Stimulated activated CD4-positive, alpha-beta T cell treated with anti-CD3 and anti-CD28 coated beads, Interleukin-4, amount 100 ng/mL, for 1 hour (primary cell): ENCODE results near the gene RTF2.

Experiments used
- DNase-seq: peaks from one replicate; pipeline ENCODE4 v3.0.0-alpha.2; 2020

RTF2 gene

DNA sequence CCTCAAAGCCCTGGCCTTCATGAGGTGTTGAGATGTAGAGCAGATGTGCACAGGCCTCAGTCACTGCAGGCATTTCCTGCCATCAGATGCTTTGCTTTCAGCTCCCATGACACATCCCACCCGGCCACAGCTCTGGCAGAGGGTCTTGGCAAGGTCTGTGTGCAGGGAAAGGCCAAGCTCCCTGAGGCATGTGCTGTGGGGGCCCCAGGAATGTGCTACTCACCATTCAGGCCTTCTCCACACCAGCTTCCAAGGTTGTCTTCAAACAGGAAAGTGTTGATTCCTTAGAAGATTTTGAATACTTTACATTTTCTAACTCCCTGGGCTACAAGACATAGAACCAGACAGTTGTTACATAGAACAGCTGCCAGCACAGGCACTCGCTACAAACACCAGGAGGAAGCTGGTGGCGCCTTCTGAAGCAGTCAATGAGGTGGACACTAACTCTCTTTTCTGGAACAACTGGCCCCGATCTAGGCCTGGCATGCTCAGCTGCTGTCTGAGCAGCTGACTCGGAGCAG is 28.6 kb upstream of the RTF2 start:
- DNase-seq, result no peak

DNA sequence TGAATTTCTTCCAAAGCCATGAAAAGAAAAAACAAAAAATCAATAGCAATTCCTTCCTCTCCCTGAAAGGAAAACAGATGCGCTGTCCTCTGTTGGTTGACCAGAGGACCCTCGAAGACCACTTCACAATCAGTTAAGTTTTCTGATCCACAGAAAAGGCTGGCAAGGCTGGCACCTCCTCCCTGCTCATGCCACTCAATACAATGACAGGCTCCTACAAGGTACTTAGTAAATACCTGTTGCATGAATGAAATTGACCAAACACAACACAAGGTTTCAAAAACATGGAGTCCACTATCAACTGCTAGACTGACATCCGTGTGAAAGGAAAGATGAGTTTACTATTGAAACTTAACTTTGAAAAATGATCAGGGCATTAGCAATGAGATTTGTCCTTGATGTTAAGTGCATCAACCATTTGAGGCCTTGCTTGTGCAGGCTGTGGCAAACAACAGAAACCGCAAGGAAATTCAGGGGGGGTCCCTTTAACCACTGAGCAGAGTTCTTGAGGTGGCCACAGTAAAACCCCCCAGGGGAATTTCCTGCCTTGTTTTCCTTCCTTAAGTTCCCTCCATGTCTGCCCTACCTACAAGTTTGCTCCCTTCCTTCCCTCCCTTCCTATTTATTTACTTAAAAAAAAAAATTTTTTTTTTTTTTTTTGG is 27.9 kb upstream of the RTF2 start:
- DNase-seq, result peak; percentile 36

DNA sequence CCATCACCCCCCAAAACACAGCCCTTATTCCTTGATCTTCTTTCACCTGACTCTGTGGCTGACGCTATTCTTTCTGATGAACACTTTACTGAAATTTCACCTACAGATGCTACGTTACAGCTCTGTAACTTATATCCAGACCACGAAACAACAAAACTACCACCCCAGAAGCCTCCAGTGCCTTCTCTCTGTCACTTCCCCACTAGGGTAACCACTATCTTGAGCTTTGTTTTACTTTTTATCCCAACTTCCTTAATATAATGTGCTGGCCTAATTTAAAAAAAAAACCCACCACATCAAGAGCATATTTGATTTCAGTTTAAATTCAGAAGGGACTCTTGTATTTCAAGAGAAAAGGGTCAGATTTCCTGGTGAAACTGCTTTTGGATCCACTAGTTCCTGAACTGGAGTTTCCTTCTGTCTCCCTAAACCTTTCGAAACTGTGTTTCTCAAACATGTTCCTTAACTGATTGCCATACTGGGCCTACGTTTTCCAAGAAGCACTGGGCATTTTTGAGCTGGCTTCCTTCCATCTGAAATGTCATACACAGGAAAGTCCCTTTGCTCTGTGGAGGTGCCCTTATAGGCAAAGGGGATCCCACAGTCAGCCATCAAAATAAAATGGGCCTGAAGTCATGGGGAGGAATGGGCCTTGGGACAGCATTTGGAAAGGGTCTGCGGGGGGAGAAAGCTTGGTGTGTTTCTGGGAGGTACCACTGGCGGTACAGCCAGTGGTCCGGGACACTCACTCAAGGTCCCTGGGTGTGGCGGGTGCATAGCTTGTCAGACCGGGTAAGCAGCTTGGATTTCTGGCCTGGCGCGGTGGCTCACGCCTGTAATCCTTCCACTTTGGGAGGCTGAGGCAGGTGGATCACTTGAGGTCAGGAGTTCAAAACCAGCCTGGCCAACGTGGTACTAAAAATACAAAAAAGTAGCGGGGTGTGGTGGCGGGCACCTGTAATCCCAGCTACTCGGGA is 25.8 kb upstream of the RTF2 start:
- no peak for DNase-seq

DNA sequence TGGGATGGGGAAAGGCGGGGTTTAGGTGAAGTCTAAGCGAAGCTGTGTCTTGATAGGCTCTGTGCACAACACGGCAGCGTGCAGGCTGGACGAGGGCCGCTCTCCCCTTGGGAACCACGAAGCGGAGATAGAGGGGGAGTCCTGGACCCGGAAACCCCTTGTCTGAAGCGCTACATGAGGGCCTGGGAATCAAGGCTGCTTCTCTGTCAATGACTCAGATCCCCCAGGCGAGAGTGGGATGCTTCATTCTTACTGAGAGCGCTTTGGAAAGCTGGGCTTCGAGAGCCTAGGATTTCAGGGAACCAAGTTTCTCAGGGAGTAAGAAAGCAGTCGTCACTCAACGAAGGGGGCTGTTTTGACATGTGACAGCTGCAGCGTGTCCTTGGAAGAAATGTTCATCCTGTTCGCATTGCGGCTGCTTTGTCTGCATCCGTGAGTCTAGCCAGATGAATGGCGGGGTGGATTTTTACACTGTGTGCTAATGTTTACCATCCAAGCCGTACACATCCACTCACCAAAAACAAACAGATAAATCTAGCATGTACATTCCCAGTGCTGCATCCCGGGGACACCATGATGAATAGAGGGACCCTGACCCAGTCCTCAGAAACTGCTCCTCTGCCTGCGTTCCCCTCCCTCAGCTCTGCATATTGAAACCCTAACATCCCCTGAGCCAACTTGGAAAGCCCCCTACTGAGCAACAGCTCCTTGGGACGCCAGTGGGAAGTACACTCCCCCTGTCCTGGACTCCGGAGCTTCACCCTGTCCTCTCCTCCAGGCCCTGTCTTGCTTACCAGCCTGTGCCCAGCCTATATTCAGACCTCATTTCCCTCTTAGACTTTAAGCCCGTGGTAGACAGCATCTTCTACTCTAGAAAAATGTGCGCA is 24.5 kb upstream of the RTF2 start:
- DNase-seq, result no peak

DNA sequence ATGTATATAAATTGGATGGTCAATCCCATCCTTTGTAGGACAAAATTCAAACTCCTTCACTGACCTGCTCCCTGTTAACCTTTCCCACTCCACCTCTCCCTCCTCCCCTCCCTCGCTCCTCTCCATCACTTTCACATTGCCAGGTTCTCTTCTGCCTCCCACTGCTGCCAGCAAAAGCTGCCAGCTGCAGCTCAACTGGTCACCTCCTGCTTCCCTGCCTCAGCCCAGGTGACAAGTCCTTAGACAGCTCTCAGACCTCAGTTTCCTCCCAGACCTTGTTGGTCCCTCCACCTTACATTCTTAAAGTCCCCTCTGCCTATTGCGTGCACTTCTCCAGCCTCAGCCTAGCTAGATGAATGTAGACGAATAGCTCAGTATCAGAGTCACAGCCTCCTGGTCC is 23.3 kb upstream of the RTF2 start:
- no peak for DNase-seq

DNA sequence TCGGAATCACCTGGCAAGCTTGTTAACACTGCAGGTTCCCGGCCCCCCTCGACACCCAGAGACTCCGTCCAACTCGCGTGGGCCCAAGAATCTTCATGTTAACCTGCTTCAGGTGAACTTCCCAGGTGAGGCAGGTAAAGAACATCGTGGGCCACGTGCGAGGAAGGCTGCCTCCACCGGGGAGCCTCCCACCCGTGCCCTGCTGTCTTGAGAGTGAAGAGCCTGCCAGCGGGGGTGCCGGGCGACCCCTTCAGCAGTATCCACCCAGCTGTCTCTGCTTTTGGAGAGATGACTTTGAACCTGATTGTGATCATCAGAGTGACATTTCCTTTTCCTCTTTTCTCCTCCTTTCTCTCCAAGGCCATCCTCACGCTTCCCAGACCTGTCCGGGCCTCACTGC is 22.9 kb upstream of the RTF2 start:
- DNase-seq, result no peak

DNA sequence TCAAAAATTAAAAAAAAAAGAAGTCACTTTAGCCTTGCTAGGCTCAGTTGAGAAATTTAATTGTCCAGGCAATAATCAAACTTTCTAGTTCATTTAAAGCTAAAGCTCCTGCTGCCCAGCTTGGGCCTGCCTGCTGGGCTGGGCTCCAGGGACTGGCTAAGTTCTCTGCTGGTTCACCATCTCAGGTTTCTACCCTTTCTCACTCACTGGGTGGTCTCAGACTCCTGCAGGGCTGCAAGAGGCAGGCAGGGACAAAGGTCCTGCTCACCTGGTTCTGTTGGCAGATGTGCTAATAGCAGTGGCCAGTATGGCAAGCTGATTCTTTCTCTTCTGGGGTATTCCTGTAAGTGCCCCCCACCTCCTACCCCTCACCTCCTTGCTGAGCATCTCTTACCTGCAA is 21.2 kb upstream of the RTF2 start:
- no peak for DNase-seq

DNA sequence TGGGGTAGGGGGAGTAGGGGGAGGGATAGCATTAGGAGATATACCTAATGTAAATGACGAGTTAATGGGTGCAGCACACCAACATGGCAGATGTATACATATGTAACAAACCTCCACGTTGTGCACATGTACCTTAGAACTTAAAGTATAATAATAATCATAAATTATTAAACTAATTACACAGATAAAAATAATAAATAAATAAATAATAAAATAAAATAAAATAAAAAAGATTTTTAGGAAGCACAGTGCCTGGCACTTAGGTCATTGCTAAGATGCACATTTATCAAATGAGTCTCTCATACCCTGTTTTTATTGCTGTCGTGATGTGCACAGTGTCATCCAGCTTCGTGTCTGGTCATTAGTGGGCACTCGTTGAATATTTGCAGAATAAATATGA is 19.0 kb upstream of the RTF2 start:
- DNase-seq, result no peak

DNA sequence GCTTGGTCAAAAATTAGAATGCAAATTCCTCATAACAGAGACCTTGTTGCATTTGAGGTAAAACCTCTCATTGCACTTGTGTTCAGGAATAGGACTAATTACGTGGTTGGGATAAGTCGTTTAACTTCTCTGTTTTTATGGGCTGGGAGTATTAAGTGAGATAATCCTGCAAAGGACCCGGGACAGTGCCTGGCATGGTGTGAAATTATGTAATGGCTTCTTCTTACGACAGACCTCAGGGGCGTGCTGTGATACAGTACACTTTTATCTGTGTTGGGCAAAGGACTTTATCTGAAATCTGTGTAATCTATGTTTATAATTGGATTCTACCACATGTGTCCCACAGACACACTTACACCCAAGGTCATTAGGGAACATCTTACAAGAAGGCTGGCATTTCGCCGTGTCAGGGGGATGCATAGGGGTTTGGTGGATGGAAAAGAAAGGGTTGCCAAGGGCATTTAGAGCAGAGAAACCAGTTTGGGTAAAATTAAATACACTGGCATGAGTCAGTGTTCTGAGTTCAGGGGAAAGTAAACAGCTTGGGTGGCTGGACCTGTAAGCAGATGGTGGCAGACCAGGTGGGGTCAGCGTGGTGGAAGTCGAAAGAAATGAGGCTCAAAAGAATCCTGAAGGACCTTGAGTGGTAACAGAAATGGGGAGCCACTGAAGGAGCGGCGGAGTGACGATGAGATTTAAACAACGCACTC is 17.2 kb upstream of the RTF2 start:
- no peak for DNase-seq

DNA sequence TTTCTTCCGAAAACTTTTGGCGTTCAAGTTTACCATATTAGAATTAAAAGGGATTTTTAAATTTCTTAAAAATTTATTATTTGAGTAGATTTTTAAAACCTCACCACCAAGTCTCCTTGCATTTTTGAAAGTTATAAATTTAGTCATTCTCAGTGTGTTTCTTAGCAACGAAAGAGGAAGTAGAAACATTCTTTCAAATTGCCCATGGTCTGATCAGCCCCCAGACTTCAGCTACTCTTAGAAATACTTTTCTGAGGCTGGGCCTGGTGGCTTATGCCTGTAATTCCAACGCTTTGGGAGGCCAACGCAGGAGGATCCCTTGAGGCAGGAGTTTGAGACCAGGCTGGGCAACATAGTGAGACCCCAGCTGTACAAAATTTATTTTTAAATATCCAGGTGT is 15.1 kb upstream of the RTF2 start:
- no peak for DNase-seq

DNA sequence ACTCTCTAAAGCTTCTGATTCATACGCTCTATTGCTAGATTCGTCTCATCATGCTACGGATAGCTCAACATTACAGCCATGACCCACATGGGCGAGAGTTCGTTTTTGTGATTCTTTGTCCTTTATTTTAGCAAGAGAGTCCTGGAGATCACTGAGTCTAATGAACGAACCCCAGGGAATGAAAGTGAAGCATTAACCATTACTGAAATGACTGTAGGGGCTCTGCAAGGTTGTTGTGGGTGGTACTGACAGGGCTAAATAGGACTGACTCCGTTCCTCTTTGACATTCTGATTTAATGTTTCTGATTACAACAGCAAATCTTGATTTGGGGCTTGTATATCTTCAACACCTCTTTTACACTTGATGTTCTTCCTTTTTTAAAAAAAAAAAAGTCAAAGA is 13.7 kb upstream of the RTF2 start:
- no peak for DNase-seq

DNA sequence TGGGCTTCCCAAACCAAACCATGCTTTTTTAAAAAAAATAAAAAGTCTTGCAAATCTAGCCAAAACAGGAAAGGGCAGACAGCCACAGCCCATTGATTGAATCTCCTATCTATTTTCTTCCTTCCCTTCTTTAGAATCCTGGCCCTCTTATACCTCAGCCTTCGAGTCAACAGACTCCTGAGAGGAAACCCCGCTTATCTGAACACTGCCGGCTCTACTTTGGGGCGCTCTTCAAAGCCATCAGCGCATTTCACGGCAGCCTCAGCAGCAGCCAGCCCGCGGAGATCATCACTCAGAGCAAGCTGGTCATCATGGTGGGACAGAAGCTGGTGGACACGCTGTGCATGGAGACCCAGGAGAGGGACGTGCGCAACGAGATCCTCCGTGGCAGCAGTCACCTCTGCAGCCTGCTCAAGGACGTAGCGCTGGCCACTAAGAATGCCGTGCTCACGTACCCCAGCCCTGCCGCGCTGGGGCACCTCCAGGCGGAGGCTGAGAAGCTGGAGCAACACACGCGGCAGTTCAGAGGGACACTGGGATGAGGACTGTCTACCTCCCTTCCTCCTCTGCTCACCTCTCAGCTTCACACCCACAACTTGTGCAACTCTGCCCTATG is 10.1 kb upstream of the RTF2 start:
- DNase-seq, result no peak

DNA sequence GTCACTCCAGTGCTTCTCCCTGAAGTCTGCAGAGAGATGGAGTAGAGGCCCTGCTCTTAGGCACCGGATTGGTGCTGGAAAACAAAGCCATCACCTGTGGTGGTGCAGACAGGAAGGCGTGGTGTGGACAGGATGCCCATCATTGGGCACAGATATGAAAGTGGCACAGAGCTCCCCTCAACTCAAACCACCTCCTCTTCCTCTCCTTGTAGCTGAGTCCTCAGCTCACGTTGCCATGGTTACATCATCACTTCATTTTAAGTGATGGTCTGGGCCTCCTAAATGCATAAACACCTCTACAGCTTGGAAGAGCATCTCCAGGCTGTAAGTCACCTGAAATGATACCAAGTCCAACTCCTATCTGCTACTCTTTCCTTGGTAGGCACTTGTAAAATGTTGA is 8.0 kb upstream of the RTF2 start:
- DNase-seq, result no peak

DNA sequence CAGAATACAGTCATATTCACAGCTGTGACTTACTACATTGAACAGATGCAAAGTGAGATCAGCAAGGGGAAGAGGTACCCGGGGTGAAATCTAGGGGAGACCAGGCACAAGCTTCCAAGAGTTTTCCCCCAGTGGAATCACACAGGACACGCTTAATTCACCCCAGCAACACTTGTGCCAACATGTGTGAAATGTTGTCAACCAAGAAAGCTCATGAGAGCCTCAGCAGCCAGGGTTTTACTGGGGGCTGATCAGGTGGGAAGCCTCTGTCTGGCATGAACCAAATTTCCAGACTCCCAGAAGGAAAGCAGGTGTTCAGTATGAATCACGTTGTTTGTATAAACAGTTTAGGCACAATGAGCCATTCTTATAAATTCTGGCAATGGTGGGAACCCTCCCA is 6.9 kb upstream of the RTF2 start:
- DNase-seq, result no peak

DNA sequence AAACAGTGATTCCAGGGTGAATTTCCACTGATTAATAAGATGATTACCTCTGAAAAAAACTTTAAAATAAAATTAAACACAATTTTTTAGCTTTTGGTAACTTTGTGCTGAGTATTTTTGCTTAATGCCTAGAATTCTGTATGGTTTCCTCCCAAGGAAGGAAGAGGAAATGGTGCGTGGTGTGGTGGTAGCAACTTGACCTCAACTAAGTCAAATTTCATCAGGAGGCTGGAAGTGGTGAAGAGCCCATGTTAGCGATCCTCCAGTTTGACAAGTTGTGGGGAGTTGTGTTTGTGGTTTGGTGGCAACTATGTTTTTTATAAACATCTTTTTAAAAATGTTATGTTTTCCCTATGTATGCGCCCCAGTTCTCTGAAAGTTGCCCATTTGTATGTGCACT is 5.0 kb upstream of the RTF2 start:
- DNase-seq, result no peak

DNA sequence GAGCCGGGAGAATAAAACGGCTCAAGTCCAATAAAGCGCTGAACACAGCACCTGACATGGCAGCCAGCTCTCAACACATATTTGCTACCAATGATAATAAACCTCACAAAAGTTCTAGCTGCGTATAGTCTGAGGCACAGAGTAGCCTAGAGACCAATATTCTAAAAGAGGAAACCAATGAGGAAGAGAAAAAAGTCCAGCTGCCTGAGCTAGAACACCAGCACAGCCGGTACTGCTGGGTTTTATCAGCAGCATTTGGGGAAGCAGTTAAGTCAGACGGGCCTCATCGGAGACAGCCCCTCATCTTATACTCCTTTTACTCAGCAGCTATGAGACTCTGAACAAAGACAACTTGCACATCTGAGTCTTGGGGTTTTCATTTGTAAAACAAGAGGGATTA is 2.4 kb upstream of the RTF2 start:
- no peak for DNase-seq

DNA sequence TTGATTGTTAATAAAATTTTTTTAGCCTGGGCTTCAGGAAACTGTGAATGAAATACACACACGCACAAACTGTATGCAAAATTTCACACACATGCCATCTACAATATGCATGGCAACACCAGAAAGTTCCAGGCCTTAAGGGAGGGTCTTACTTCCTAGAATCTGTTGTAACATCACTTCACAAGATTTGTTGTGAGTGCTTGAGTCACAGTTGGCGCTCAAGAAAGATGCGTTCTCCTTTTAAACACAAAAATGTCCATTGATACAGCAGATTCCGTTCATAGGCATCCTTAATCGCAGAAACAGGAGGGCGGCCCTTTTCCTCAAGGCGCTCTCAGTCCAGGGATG is 485 bp upstream of the RTF2 start:
- DNase-seq, result no peak

DNA sequence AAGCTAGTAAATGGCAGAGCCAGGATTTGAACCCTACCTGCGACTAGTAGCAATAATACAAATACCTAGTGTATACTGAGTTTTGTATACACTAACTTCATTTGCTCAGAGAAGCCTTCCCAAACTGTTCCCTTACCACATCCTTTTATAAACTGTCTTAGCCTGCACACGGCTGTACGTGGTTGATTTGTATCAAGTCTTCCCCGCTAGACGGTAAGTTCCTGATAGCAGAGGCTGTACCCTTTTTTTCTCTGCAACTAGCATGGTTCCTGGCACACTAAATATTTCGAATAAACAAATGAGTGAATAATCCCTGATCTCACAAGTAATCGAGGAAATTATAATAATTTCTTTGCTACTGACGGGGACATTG is 636 bp downstream of the RTF2 start:
- no peak for DNase-seq

DNA sequence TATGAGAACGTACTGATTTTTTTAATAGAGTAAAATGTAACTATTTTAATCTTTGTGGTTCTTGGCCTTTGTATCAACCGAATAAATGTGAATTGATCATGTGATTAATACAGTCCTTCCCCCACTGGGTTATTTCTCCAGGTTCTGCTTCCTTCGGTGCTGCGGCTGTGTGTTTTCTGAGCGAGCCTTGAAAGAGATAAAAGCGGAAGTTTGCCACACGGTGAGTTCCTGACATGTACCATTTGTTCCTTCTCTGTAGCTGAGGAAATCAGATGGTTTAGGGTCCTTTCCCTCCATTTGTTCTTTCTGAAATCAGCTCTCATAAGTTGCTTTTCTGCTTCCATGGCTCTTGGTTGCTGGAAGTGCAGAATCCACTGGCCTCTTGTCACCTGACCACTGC is 15.5 kb downstream of the RTF2 start:
- DNase-seq, result no peak

DNA sequence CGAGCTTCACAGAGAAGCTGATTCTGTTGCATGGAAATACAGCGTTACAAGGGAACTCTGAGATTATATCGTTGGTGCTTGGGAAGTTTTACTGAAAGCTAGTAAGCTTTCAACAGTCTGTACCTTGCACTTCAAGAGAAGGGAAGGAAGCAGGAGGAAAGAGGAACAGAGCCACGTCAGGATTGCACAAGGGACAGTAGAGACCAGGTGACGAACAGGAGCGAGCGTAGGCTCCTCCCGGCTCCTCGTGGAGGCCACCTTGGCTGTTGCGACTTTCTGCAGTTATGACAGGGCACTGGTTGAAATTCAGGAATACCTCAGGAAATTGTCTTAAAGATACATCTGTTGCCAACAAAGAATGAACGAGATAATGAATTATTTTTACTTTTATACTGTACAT is 18.8 kb downstream of the RTF2 start:
- no peak for DNase-seq

DNA sequence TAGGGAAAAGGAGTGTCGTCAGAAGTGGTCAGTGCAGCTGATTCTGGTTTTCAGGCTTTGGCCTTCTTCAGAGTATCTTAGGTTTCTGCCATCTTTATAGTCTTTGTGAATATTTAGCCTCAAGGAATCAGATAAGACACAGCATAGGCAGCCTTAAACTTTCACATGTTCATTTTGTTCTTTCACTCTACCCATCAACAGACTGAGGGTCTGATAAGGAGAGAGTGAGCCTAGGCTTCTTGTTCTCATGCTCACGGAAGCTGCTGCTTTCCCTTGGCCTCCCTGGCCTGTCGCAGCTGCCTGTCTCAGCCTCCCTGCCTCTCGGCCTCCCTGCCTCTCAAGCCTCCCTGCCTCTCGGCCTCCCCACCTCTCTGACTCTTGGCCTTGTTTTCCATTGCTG is 20.1 kb downstream of the RTF2 start:
- DNase-seq, result no peak

DNA sequence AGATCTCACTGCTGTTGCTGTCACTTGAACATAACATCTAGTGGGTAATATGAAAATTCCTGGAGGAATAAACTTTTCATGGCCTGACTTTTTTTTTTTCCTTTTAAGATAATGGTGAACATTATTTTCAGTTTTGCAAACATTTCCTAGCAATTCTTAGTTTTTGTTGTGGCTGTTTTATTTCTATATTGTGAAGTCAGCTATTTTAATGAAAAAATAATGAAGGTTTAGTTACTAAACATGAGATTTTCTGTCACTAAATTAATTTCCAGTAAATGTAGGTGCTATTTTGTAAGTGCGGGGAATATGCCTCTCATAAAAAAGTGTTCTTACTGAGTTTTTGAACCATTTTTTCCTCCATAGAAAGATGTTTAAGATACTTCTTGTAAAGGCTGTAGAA is 32.7 kb downstream of the RTF2 start:
- no peak for DNase-seq
